SKM-1 (cell line): Measurements from ENCODE around the gene ITPR1.

ENCODE experiments used
- DNase-seq: peaks from one replicate; lab custom pipeline; 2025; ENCODE audit not compliant: unreplicated experiment; lab: John Stamatoyannopoulos, UW

ITPR1 gene

DNA sequence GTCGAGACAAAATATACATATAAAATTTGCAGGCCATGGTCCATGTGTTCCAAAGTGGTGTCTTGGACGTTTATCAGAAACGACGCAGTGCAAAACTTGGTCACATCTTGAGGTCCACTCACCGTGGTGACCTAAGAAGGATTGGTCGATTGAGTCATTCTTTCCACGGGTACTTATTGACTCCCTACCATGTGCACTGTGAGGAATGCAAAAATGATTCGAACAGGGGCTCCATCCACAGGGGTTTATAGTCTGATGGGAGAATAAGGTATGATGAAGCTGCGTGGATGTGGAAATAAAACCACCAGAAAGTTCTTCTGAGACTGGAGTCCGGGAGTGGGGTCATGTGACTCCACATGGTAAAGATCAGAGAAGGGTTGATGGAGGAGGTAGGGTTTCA lies 185.2 kb downstream of the ITPR1 start:
- DNase-seq: no peak

DNA sequence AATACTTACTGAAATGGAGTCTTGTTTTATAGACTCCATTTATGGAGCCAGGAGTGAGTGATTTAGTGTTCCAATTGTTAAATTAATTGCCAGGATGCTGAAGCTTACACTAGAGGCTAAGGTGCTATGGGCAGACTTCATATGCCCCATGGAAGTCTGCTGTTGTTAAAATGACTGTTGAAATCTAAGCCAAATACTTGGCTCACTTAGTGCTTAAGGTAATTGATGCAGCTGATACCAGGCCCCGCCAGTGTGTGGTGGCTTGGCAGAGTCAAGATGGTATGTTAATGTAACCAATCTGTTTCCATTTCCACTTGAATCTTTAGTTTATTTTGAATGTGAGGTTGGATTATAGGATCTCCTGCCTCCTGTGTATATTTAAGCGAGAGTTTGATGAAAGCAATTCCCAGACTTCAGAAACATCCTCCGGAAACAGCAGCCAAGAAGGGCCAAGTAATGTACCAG lies 187.1 kb downstream of the ITPR1 start:
- no peak for DNase-seq

DNA sequence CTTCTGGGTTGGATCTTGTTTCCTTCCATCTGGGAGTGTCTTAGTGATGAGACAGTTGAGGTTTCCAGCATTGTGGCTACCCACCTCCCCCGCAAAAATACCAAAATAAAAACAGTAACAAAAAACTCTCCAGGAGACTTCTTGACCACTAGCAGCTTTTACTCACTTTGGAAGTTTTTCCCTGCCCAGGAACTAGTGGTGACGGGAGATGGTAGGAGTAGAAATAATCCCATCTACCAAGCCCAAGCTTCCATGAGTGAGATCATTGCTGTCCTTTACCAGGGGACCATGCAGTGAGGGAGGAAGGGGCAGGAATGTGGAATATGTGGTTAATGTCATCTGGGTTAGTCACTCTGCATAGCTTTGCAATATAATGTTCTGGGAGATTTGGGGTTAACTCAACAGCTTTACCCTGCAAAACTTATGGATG lies 187.7 kb downstream of the ITPR1 start:
- no peak for DNase-seq

DNA sequence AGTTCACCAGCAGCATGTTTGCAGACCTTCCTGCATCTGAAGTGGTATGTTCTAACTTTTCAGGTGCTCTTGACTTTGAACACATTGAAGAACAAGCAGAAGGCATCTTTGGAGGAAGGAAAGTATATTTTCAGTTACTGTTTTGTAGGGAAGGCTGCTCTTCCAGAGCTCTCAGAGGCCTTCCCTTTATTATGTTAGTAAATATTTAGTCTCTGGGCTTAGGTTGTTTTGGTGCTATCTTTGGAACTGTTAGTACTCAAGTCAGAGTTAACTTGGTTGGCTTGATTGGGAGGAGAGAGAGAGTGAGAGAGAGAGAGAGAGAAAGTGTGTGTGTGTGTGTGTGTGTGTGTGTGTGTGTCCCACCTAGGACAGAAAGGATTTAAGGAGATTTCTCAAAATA lies 188.2 kb downstream of the ITPR1 start:
- no peak for DNase-seq

DNA sequence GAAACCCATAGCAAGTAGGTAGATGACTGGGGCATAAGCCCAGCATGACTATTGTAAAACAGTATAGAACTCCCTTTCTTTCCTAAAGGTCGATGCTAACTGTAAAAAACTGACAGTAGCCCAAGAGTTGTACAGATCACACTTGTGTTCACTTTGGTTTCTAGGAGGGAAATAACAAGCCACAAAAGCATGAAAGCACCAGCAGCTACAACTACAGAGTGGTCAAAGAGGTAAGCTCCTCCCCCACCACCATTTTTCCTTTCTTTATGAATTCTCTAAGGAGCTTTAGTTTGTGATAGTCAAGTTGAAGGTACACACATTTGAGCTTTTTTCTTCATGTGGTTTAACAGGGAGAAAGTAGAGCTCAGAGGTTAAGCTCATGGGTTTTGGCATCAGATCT lies 191.0 kb downstream of the ITPR1 start:
- no peak for DNase-seq

DNA sequence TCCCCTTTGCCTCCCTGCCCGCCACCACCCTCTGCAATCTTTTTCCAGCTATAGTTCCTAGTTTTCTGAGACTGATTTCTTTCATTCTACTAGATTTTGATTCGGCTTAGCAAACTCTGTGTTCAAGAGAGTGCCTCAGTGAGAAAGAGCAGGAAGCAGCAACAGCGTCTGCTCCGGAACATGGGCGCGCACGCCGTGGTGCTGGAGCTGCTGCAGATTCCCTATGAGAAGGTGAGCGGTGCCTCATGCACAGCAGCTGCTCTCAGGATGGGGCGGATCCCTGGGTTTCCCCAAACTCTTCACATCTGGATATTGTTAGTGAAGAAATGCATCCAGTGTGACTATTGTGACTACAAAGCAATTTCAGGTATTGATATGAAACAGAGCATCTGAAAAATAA lies 191.8 kb downstream of the ITPR1 start:
- no peak for DNase-seq

DNA sequence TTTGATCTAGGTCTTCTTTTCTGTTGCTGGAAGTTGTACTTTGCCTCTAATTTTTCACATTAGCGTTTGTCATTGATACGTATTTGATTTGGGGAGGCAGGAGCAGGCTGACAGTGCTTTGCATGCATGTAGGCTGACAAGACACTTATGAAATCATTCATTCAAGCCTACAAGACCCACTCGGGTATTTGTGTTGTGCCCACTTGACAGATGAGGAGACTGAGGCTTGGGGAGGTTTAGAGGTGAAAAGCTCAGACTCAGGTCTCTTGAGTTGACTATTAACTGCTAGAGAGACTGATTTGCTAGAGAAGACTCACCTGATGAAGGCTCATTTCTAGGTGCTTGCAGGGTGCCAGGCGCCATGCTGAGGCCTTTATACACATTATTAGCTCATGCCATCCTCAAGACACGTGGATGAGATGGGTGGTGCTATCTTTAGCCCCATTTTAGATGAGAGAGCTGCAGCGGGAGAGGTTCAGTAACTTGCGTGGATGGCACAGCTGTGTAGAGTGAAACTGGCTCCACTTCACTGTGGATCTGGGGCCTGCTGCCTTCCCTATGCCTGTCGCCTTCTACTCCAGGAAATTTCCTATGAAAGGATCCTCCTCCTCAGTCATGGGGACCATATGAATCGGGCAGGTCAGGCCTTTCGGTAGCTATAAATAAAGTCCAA lies 192.7 kb downstream of the ITPR1 start:
- DNase-seq: no peak

DNA sequence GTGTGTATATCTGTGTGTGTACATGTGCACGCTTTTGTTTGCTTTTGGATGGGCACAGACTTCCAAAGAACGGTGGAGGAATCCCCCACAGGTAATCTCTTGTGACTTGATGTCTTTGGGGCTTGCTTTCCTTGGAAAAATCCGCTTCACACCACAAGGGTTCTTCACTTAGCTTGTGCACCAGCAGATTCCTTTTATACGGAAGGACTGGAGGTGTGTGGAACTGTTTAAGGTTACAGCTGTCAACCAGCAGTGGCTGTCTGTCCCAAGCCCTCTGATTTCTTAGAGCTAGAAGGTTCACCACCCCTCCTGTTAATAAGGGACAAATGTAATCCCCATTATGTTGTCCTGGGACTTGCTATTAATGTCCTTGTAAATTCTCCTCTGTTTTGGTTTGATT lies 193.5 kb downstream of the ITPR1 start:
- no peak for DNase-seq

DNA sequence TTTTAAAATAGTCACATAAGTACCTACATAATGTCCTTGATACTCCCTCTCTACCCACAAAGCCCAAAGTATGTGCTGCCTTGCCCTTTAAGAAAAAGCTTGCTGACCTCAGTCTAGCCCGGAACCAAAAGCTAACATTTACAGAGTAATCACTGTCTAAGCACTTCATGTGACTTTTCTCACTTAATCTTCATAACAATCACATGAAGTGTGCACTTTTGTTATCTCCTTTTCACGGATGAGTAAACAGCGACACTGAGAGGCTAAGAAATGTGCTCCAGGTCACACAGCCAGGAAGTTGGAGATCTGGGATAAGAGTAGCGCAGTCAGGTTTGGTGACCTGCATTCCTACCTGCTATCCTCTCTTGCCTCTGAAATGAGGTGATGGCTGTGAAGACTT lies 194.0 kb downstream of the ITPR1 start:
- DNase-seq: no peak

DNA sequence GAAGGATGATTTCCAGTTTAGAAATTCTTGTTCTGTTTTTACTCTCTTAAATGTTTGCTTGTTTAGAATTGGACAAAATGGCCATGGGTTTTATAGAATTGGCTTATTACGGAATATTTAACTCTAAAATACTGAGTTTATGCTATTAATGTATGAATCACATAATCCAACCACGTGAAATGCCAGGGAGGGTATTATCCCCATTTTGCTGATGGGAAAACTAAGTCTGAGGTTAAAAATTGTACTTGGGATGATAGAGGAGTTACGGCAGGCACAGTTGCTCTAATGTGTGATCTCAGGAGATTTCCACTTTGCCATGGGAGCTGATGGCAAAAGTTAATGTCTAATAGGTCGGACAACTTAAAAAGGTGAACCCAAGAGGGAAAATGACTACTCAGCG lies 194.4 kb downstream of the ITPR1 start:
- DNase-seq: no peak

DNA sequence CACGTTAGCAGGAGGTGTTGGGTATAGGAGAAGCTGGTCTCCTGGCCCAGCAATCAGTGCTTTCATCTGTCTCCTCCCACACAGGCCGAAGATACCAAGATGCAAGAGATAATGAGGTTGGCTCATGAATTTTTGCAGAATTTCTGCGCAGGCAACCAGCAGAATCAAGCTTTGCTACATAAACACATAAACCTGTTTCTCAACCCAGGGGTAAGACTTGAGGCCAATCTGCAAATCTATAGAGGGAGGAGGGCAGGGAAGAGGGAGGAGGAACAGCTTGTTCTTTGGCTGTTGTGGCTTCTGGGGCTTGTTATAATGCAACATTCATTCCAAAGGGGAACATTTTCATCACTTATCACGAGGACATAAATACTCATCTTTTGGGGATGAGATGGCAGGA lies 195.3 kb downstream of the ITPR1 start:
- no peak for DNase-seq

DNA sequence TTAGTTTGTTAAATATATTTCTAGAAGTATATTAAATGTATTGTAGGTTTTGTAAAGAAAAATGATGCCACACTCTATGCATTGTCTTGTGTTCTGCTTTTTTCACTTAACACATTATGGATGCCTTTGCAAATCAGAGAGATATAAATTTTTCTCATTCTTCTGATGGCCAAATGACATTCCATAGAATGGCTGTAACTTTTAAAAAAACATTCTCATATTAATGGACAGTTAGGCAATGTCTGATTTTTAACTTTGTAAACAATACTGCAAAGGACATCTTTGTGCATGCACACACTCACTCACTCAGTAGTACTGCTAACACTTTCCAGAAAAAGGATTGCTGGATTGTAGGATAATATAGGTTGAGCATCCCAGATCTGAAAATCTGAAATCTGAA lies 195.9 kb downstream of the ITPR1 start:
- no peak for DNase-seq

DNA sequence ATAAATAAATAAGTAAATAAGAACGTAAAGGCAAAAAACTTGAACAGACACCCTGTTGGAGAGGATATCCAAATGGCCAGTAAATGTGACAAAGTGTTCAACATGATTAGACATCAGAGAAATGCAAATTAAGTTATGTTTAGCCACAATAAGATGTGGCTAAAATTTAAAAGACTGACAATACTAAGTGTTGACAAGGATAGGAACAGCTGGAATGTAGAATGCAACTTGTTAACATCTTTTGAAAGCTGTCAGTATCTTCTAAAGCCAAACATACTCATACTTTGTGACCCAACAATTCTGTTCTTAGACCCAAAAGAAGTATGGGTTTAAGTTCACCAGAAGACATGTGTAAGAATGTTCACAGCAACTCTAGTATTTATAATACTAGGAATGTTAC lies 197.1 kb downstream of the ITPR1 start:
- DNase-seq: no peak

DNA sequence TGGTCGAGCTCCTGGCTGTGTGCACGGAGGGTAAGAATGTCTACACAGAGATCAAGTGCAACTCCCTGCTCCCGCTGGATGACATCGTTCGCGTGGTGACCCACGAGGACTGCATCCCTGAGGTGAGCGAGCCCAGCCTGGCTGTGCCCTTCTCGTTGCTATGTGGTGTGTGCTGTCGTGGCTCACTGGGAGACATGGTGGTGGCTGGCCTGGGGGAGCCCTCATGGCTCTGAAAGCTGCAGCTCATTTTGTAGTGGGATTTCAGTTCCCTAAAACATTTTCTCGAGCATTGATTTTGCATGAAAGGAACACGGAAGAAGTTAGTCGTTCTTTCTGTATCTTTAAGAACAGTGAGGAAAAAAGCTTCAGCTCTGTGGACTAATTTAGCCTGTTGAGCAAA lies 200.5 kb downstream of the ITPR1 start:
- DNase-seq: no peak

DNA sequence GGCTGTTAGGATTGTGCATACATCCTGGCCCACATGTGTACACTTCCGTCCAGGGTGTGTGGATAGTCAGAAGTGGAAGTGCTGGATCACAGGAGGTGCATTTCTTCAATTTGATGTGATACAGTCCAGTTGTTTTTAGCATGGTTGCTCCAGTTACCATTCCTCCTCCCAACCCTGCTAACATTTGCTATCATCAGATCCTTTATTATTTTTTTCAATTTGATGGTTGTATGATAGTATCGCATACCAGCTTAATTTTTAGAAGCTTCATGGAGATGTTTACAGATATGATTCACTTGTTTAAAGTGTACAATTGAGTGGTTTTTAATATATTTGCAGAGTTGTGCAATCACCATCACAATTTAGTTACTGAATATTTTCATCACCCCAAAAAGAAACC lies 202.7 kb downstream of the ITPR1 start:
- DNase-seq: no peak

DNA sequence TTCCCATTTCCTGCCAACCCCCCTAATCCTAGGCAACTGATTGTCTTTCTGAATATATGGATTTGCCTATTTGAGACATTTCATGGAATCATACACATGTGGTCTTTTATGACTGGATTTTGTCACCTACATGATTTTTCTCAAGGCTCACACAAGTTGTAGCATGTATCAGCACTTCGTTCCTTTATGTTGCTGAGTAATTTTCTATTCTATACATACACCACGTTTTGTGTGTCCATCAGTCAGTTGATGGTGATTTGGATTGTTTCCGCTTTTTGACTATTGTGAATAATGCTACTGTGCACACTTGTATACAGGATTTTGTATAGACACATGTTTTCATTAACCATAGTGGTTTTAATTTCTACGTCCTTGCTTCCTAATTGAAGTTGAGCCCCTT lies 203.1 kb downstream of the ITPR1 start:
- DNase-seq: no peak

DNA sequence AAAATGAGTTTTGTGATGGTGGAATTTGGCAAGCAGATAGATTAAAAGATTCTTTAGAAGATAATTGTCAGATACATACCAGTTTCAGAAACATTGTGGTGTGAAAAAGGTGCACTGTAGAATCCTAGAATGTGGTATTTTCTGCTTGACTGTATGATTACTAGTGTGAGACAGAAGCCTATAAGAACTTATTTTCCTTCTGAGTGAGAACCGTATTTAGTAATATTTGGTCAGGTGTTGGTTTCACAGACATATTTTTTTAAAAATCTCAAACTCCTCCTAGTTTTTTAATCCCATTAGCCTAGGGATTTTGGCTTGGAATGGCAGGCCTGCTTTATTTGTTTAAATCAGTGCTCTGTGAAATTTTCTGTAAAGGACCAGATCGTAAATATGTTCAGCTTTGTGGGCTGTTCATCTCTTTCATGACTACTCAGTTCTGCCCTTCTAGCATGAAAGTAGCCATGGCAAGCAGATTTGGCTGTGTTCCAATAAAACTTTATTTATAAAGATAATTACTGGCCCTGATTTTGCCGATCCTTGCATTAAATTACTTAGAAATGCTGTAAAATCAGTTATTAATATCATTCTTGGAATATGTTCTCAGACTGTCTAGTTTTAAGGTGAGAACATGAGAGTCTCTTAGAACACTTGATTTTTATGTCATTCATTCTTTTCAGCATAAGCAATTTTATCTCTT lies 205.1 kb downstream of the ITPR1 start:
- no peak for DNase-seq

DNA sequence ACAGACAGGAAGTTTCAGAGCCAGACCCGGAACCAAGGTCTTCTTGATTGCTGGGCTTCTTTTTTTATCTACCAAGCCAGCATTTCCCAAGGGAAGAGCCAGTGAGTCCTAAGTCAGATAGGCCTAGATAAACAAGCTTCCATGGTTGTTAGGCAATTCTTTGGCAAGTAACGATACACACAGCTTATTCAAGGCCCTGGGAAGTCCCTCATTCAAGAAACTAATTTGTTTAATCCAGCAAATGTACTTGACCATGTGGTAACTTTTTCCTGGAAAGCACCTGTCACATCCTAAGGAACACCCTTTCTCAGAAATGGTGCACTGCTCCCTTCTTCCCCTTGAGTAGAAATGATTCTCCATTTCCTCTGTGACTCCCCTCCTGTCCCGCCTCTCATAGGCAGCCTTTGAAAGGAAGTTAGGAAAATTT lies 209.9 kb downstream of the ITPR1 start:
- no peak for DNase-seq

DNA sequence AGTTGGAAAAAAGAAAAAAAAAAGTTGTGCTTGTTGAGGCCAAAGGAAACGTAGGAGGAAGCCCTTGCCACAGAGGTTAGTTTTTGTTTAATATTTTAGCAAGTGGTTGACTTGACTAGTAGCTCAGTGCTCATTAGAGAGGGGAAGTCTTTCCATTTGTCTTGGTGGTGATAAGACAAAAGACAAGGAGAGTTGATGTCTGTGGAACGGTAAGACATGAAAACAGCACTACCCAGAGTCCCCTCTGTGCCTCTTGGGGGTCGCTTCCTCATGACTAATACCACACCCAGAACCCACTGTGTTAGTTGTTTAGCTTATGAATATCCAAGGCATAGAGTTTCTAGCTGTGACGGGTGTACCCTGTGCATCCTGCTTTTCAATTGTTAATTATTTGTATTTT lies 211.4 kb downstream of the ITPR1 start:
- DNase-seq: no peak

DNA sequence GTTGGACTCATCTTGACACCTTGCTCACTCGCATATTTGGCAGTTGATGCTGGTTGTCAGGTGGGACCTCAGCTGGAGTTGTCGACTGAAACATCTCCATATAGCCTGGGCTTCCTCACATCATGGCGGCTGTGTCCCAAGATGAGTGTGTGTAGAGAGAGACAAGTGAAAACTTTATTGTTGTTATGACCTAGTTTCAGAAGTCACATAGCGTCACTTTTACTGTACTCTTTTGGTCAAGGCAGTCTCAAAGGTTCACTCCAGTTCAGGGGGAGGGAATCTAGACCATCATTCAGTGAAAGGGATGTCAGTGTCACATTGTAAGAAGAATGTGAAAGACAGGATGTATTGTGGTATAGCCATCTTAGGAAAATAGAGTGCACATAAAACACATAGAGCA lies 214.2 kb downstream of the ITPR1 start:
- DNase-seq: no peak

DNA sequence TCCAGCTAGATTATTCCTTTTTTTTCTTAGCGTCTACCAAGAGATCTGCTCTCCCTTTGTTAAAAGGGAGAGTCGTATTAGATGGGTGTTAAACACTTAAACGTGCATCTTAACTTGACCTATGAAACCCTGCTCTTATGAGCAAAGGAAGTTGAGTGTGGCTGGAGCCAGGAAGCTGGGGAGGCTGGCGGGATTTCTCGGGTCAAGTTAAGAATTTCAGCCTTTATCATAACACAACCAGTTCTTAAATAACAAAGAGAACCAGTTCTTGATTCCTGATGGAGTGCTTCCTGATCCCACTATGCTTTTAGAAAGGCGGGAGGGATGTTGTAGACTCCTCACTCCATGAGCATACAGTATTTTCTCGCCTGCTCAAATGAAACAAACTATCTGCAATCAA lies 215.1 kb downstream of the ITPR1 start:
- DNase-seq: no peak

DNA sequence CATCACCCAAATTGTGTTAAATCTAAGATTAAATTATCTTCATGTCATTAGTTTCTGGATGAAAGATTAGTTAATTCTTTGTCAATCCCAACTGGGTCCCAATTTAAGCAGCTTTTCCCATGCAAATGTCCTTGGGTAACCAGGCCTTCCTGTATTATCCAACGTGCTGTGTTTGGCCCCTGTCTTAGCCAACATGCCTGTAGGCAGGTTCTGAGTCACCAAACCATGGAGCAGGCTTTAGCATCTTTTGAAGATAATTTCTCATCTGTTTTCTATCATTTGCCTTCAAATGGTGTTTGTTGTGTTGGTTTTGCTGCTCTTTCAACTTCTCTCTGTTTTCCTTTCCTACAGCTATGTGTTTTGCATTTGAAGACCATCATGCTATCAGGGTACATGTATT lies 216.2 kb downstream of the ITPR1 start:
- DNase-seq: no peak

DNA sequence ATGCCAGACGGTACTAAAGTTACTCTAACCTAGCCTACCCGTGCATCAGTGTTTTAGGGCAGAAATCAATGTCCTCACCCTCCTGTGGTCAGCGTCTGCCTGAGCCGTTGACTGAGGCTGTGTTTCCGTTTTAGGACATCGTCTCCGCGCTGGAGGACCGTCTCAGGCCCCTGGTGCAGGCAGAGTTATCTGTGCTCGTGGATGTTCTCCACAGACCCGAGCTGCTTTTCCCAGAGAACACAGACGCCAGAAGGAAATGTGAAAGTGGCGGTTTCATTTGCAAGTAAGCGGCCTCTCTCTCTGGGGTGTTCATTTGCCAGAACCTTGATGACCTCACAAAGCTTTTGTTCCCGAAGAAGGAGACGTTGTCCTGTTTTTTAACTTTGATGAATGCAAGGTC lies 217.0 kb downstream of the ITPR1 start:
- no peak for DNase-seq
